ENCODE measurements around the gene CDKAL1. TPM values are rescaled to one million over a fixed set of nuclear protein-coding genes. Genes with fewer than 3 reads are reported as not detected.

Gene CDKAL1
- total RNA-seq, 1 donor from 2014 or later, result 11.3 TPM

DNA sequence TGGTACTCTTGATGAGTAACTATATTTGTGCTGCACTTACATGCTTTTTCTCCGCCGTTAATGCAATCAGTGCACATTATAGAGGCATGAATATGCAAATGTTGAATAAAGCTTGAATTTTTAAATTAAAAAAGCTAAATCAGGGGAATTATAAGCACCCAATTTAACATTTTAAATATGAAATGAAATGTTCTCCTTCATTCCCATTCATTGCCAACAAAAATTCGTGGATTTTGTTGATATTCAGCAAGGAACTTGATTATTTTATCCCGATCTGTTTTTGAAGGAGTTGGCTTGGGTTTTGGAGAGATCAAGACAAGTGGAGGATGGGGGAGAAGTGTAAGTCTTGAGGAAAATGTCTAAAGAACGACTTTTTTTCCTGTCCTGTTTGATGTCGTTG is 740.6 kb downstream of the CDKAL1 start:
- Histone ChIP-seq H3K36me3 (no peaks in the 10 kb centered on the region), H3K9me3 (no peaks in the 10 kb centered on the region), H3K27ac (no peak overlapping the region), H3K27me3 (no peaks in the 10 kb centered on the region), H3K4me3 (no peak overlapping the region), H3K4me1 (no peaks in the 10 kb centered on the region)
- intact Hi-C loops (cut with DNase I), result no loop called here
- no peak for DNase-seq (ENCODE audit: extremely low spot score in 2 of 2)
- TF ChIP-seq, protein P1, sequence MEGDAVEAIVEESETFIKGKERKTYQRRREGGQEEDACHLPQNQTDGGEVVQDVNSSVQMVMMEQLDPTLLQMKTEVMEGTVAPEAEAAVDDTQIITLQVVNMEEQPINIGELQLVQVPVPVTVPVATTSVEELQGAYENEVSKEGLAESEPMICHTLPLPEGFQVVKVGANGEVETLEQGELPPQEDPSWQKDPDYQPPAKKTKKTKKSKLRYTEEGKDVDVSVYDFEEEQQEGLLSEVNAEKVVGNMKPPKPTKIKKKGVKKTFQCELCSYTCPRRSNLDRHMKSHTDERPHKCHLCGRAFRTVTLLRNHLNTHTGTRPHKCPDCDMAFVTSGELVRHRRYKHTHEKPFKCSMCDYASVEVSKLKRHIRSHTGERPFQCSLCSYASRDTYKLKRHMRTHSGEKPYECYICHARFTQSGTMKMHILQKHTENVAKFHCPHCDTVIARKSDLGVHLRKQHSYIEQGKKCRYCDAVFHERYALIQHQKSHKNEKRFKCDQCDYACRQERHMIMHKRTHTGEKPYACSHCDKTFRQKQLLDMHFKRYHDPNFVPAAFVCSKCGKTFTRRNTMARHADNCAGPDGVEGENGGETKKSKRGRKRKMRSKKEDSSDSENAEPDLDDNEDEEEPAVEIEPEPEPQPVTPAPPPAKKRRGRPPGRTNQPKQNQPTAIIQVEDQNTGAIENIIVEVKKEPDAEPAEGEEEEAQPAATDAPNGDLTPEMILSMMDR (IDR thresholded peaks at IDR 0.05), result no peak
- TF ChIP-seq POLR2AphosphoS5 (IDR thresholded peaks at IDR 0.05; ENCODE audit: insufficient read depth in 1 of 2, low read depth in 1 of 2) (no peak), POLR2A (IDR thresholded peaks at IDR 0.05) (no peak)

DNA sequence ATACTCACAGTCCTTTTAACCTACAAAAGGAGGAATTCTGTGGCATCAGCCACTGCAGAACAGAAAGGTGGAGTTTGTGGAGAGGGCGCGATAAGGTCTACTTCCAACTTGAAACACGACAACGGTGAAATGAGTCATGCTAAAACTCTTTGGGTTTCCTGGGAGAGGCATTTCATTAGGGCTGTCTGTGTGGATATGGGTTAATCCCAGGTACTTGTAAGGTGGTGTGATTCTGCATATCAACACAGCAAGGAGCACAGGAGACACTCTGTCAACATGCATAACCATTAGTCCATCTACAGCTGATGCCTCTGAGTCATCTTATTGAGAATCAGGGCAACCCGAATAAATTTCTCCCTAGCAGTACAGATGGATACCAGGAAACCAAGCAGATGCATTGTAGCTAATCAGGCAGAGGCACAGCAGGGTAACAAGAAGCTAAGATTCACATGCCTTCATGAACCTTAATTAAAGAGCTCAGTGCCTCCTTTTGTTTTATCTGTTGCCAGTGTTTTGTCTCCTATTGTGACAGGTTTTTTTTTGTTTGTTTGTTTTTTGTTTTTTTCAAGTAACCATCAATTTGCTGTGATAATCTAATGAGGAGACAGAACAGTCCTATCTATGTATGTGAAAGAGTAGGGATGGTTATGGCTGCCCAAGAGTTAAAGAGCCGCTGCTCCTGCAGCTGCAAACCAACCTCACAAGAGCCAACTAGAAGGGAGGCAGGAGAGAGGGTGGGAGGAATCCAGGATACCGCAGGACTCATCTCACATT is 743.5 kb downstream of the CDKAL1 start:
- no peaks in the 10 kb centered on the region for H3K9me3 ChIP-seq
- no peak for TF ChIP-seq POLR2AphosphoS5 (IDR thresholded peaks at IDR 0.05; ENCODE audit: insufficient read depth in 1 of 2, low read depth in 1 of 2)
- no peak for TF ChIP-seq POLR2A (IDR thresholded peaks at IDR 0.05)
- TF ChIP-seq, protein P1 (IDR thresholded peaks at IDR 0.05), result no peak
- intact Hi-C loops (cut with DNase I), result no loop called here
- H3K4me3 ChIP-seq, result no peak overlapping the region
- no peaks in the 10 kb centered on the region for H3K27me3 ChIP-seq
- H3K27ac ChIP-seq, result peak overlapping the region; percentile 2
- H3K36me3 ChIP-seq, result no peaks in the 10 kb centered on the region
- peak in 1 of 2 donors; percentile 58 for DNase-seq (ENCODE audit: extremely low spot score in 2 of 2)
- no peaks in the 10 kb centered on the region for H3K4me1 ChIP-seq

GRCh38 chr6:21278375-21278745 is 744.1 kb downstream of the CDKAL1 start:
- H3K4me1 ChIP-seq, result no peaks in the 10 kb centered on the region
- no peaks in the 10 kb centered on the region for H3K36me3 ChIP-seq
- H3K4me3 ChIP-seq, result no peak overlapping the region
- no peaks in the 10 kb centered on the region for H3K27me3 ChIP-seq
- H3K9me3 ChIP-seq, result no peaks in the 10 kb centered on the region
- peak in 1 of 2 donors; percentile 62 for DNase-seq (ENCODE audit: extremely low spot score in 2 of 2)
- intact Hi-C loops (cut with DNase I), result no loop called here
- no peak overlapping the region for H3K27ac ChIP-seq
- TF ChIP-seq, protein P1 (IDR thresholded peaks at IDR 0.05), result no peak
- no peak for TF ChIP-seq POLR2A (IDR thresholded peaks at IDR 0.05)
- TF ChIP-seq POLR2AphosphoS5 (IDR thresholded peaks at IDR 0.05; ENCODE audit: insufficient read depth in 1 of 2, low read depth in 1 of 2), result no peak

DNA sequence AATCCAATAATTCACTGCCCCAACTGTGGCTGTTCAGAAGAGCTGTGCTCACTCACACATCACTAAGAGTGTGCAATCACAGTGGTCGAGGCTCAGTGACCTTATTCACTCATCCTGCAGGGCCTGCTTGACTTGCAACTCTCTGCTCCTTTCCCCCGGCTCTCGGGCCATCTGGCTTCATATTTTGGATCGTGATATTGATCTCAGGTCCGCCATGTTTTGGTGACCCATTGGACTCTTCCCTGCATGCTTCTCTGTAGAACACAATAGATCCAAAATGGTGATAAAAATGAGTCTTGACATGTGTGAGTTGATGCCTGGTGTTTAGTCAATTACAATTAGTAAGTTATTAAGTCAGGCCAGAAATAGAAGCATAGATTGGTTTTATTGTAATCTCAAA is 745.4 kb downstream of the CDKAL1 start:
- DNase-seq (ENCODE audit: extremely low spot score in 2 of 2), result peak in 1 of 2 donors; percentile 60
- intact Hi-C loops (cut with DNase I), result no loop called here
- TF ChIP-seq POLR2A (IDR thresholded peaks at IDR 0.05) (no peak), POLR2AphosphoS5 (IDR thresholded peaks at IDR 0.05; ENCODE audit: insufficient read depth in 1 of 2, low read depth in 1 of 2) (no peak)
- TF ChIP-seq, protein P1 (IDR thresholded peaks at IDR 0.05), result no peak
- Histone ChIP-seq H3K9me3 (no peaks in the 10 kb centered on the region), H3K4me1 (no peaks in the 10 kb centered on the region), H3K36me3 (no peaks in the 10 kb centered on the region), H3K27ac (no peak overlapping the region), H3K27me3 (no peaks in the 10 kb centered on the region), H3K4me3 (no peak overlapping the region)

DNA sequence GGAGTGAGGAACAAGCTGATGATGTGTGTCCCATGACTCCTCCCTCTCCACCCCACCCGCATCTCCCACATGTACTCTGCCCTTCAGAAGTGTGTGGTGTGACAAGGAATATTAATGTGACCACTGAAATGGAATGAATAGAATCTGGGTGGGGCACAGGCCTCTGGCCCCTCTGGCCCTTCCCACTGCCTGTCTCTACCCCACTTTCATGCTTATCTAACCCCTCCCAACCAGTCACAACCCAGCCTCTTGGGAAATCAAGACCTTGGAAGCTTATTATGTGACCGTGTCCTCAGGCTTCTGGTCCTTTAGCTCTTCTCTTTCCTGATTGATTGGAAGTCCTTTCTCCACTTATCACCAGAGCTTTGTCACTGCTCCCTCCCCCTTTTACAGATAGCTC is 747.1 kb downstream of the CDKAL1 start:
- Histone ChIP-seq H3K27me3 (no peaks in the 10 kb centered on the region), H3K4me1 (no peaks in the 10 kb centered on the region), H3K4me3 (no peak overlapping the region), H3K36me3 (no peaks in the 10 kb centered on the region), H3K9me3 (no peaks in the 10 kb centered on the region), H3K27ac (no peak overlapping the region)
- TF ChIP-seq POLR2AphosphoS5 (IDR thresholded peaks at IDR 0.05; ENCODE audit: insufficient read depth in 1 of 2, low read depth in 1 of 2) (no peak), POLR2A (IDR thresholded peaks at IDR 0.05) (no peak)
- TF ChIP-seq, protein P1 (IDR thresholded peaks at IDR 0.05), result no peak
- intact Hi-C loops (cut with DNase I), result no loop called here
- peak in 1 of 2 donors; percentile 42 for DNase-seq (ENCODE audit: extremely low spot score in 2 of 2)

Measured in vagina (tissue), 2 donors.